HG02759 (cell line): ENCODE results near the gene B3GNT8.
"Not testable (repeated sequence)": the region's sequence is repeated elsewhere in the genome, so short reads cannot be mapped to it uniquely, and the experiment has no call there.

ENCODE experiments used
- ATAC-seq: cut with Tn5 transposase; IDR thresholded peaks from one replicate; pipeline ENCODE4 v1.9.1; 2021; ENCODE audit warnings: mild to moderate bottlenecking, moderate library complexity; ENCODE audit not compliant: unreplicated experiment

The B3GNT8 gene

GRCh38 chr19:41397086-41398049 is 29.8 kb downstream of the B3GNT8 start, which contains the start of the genes BCKDHA and EXOSC5:
TSS of gene BCKDHA (plus strand) at chr19:41397818. CDS start at chr19:41397828, 10 bp downstream.
TSS of gene EXOSC5 (minus strand) at chr19:41397359. CDS start at chr19:41397328, 31 bp downstream.
- ATAC-seq, result peak; percentile 89

DNA sequence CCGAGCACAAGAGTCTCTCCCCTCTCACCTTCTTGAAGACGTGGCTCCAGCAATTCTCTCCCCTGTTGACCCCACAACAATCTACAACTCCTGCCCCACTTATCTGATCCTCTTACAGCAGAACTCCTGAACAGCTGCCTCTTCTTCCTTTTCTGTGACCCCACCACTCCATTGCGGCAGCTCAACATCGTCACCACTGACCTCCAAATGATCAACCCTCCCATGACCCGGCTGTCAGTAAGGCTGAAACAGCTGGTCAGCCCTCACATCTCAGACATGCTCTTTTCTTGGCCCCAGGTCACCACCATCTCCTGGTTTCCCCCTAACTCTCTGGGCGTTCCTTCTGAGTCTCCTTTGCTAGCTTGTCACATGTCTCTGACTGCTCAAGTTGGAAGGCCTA is 31.8 kb downstream of the B3GNT8 start:
- no peak for ATAC-seq

GRCh38 chr19:41392775-41393174 is 34.4 kb downstream of the B3GNT8 start:
- no peak for ATAC-seq

DNA sequence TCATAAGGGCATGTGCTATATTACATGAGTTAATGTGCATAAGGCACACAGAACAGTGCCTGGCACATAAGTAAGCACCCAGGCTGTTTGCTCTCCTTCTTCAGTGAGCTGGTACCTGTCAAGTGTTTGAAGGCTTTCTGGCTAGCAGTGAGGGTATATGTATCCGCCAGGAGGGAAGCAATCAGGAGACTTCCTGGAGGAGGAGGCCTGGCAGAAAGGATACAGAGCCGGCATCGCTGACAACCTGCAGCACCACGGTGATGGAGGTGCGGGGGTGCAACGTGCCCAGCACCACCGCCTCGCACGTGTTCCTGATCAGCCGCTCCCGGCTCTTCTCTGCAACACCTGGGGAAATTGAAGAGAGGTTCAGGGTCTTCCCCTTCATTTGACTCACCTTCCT is 35.6 kb downstream of the B3GNT8 start:
- ATAC-seq, result no peak

- ATAC-seq, result no peak
Observed at GRCh38 chr19:41386442-41386841, 40.7 kb downstream of the B3GNT8 start.

DNA sequence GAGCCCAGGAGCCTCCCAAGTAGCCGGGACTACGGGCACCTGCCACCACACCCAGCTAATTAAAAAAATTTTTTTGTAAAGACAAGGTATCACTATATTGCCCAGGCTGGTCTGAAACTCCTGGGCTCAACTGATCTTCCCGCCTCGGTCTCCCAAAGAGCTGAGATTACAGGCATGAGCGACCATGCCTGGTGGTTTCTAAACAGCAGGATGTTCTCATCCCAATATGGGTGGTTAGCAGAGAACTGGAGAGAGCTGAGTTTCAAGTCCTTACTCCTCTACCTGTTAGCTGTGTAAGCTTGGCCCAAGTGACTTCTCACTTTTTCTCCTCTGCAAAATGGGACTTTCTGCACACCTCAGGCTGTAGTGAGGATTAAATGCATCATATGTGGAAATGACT is 42.8 kb downstream of the B3GNT8 start:
- no peak for ATAC-seq

DNA sequence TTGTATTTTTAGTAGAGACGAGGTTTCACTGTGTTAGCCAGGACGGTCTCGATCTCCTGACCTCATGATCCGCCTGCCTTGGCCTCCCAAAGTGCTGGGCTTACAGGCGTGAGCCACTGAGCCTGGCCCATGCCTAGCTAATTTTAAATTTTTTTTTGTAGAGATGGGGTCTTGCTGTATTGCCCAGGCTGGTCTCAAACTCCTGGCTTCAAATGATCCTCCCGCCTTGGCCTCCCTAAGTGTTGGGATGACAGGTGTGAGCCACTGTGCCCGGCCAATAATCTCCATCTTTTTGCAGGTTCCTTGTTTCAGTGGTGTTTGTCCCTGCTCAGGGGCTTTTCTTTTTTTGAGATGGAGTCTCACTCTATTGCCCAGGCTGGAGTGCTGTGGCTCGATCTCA is 45.6 kb downstream of the B3GNT8 start:
- not testable (repeated sequence) for ATAC-seq

- peak; percentile 68 for ATAC-seq
Observed at GRCh38 chr19:41377977-41378709, 49.0 kb downstream of the B3GNT8 start.

GRCh38 chr19:41376998-41377365 is 50.2 kb downstream of the B3GNT8 start:
- ATAC-seq, result no peak

- no peak for ATAC-seq
Observed at GRCh38 chr19:41376241-41376997, 50.8 kb downstream of the B3GNT8 start, which contains the start of gene TMEM91. TSS of gene TMEM91 (plus strand) at chr19:41376533. CDS start at chr19:41378310, 1,777 bp downstream.
